GM19240 (cell line): Measurements from ENCODE around the gene SULT1A1.
"Not testable (repeated sequence)": the region's sequence is repeated elsewhere in the genome, so short reads cannot be mapped to it uniquely, and the experiment has no call there.

ENCODE experiments used
- DNase-seq: peaks from one replicate; pipeline ENCODE4 v3.0.0; 2011; ENCODE audit warnings: low spot score; ENCODE audit not compliant: insufficient read length

Gene SULT1A1

GRCh38 chr16:28591355-28591754 is 18.5 kb downstream of the SULT1A1 start:
- no peak for DNase-seq

GRCh38 chr16:28590384-28591340 is 19.2 kb downstream of the SULT1A1 start:
- no peak for DNase-seq

GRCh38 chr16:28589930-28590329 is 19.9 kb downstream of the SULT1A1 start:
- DNase-seq: no peak

- no peak for DNase-seq
Observed at GRCh38 chr16:28589069-28589468, 20.8 kb downstream of the SULT1A1 start.

GRCh38 chr16:28587386-28587785 is 22.5 kb downstream of the SULT1A1 start:
- DNase-seq: no peak

DNA sequence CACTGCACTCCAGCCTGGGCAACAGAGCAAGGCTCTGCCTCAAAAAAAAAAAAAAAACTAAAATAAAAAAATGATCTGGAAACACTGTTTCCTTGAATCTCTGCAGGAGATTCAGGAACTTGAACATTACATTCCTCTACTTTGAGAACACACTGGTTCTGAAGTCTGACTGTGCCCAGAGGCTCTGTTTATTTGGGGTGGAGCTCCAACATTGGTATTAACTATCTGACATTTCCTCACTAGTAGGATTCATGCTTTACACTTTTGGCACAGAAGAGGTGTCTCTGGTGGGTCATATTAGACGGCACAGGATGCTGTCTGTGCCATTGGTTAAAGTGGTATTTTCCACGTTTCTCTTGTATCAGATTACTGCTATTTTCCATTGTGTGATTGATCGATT is 23.4 kb downstream of the SULT1A1 start:
- no peak for DNase-seq

DNA sequence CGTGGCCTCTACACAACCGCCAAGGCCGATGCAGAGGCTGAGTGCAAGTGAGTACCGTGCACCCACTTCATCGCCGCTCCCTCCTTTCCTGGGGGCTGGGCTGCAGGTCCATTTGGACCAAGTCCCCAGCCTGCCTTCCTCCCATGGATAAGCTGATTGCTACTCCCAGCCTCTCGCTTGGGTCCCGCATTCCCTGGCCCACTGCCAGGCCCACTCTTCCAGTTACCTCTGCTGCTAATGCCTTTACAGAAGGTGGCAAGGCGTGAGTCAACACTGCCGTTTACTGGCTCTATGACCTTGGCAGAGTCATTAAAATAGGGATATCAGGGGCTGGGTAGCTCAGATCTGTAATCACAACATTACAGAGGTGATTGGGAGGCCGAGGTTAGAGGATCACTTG is 24.2 kb downstream of the SULT1A1 start:
- no peak for DNase-seq

GRCh38 chr16:28580726-28581315 is 29.0 kb downstream of the SULT1A1 start:
- no peak for DNase-seq

DNA sequence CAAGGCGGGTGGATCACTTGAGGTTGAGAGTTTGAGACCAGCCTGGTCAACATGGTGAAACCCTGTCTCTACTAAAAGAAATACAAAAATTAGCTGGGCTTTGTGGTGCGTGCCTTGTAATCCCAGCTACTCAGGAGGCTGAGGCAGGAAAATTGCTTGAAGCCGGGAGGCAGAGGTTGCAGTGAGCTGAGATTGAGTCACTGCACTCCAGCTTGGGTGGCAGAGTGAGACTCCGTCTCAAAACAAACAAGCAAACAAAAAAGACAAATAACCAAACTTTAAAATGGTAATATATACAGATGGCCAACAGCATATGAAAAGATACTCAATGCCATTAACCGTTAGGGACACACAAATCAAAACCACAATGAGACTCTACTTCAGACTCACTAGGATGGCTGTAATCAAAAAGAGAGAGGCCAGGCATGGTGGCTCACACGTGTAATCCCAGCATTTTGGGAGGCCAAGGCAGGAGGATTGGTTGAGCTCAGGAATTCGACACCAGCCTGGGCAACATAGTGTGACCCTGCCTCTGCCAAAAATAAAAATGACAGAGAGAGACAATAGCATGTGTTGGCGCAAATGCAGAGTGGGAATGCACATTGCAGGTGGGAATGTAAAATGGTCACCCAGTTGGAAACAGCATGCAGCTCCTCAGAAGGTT is 34.3 kb downstream of the SULT1A1 start:
- DNase-seq: no peak

DNA sequence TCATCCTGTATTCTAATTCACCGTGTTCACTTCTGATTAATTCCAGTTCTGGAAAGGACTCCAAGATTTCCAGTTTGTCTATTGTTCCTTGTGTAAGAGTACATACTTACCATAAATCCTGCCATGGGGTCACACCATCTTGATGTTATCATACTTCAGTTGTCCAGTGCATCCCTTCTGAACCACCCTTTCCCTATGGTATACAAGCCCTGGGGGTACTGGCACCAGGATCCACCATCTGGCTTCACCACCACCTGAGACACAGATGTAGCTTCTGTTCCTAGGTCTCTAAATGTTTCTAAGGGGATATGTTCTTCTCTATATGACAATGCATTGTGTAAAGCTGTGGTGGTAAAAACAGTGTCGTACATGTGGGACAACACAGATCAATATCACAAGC is 34.9 kb downstream of the SULT1A1 start:
- DNase-seq: no peak

- no peak for DNase-seq
Observed at GRCh38 chr16:28573738-28574718, 35.8 kb downstream of the SULT1A1 start.

DNA sequence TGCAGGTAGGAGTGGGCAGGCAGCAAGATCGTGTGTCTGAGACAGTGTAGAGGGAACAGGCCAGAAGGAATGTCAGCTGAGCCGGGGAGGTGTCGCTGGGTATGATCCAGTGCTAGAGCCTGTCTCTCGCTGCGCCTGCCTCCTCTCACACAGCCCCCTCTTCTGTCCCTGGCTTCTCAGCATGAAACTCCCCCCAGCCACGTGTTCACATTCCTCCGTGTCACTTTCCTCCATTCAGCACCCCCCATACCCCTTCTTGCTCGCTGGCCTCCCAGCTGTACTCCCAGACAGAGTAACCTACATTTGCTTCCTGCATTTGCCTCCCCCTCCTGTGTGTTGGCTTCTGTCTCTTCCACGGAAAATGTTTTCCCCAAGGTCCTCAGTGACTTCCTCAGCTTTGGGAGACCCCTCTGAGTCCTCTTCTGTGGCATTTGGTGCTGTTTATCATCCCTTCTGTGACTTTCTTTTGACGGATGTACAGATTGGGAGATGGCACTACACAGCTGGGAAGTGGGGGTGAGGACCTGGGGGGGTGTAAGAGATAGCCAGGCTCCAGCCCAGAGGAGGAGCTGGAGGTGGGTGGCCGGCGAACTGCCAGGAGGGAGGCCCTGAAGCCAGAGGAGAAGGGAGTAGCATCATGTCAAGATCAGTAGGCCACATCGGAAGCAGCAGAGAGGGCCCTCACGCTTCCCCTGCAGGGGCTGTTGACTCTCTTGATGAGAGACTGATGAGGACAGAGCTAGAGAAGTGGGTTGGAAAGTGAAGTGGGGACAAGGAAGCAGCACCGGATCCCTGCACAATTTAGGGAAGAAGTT is 36.9 kb downstream of the SULT1A1 start:
- no peak for DNase-seq

DNA sequence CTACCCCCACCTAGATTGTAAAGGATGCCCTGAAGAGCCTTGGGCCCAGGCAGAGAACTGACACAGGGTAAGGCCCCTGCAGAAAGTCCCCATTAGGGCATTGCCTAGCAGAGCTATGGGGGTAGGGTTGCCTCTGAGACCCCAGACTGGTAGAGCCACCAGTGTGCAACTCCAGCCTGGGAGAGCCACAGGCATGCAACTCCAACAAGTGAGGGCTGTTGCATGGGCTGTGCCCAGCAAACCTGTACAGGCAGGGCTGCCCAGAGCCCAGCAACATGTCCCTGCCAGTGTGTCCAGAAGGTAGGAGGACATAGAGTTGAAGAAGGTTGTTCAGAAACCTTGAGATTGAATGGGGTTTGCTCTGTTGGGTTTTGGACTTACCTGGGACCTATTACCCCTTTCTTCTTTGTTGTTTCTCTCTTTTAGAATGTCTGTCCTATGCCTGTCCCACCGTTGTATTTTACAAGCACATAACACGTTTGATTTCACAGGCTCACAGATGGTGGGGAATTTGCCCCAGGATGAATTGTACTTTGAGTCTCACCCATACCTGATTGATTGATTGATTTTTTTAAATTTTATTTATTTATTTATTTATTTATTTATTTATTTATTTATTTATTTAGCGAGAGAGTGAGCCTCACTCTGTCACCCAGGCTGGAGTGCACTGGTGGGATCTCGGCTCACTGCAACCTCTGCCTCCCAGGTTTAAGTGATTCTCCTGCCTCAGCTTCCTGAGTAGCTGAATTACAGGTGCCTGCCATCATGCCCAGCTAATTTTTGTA is 39.7 kb downstream of the SULT1A1 start:
- no peak for DNase-seq

DNA sequence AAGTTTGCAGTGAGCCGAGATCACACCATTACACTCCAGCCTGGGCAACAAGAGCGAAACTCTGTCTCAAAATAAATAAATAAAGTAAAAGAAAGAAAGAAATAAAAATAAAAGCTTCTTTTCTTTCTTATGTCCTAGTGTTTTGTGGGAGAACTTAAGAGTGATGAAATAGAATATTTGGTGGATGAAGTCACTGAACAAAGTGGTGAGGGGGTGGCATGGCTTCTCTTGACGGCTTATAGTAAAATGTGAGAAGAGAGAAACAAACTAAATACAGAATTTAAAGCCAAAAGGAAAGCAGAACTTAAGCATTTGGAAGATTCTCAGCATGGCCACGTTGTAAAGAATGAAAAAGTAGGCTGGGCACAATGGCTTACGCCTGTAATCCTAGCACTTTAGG is 40.8 kb downstream of the SULT1A1 start:
- DNase-seq: no peak

DNA sequence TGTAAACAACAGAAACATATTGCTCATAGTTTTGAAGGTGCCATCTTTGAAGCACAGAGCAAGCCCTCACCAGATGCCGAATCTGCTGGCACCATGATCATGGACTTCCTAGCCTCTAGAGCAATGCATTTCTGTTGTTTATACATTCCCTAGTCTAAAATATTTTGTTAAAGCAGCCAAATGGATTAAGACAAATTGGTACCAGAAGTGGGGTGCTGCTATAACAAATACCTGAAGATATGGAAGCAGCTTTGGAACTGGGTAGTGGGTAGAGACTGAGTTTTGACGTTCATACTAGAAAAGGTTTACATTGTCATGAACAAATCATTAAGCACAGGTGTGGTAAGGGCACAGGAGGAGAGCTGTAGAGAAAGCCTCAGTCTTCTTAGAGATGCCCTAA is 42.6 kb downstream of the SULT1A1 start:
- DNase-seq: no peak

DNA sequence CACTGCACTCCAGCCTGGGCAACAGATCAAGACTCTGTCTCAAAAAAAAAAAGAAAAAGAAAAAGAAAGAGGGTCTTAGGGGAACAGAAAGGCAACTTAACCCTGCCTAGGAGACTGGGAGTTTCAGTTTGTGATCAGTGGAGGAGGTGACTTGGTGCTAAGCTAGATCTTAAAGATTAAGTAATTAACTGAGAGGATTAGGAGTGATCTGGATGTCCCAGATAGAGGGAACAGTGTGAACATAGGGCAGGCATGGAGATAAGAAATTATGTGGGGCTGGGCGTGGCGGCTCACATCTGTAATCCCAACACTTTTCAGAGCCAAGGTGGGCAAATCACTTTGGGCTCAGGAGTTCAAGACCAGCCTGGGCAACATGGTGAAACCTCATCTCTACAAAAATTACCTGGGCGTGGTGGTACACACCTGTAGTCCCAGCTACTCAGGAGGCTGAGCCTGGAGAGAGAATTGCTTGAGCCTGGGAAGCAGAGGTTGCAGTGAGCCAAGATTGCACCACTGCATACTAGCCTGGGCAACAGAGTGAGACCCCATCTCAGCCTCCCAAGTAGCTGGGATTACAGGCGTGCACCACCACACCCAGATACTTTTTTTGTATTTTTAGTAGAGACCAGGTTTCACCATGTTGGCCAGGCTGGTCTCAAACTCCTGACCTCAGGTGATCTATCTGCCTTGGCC is 43.5 kb downstream of the SULT1A1 start:
- not testable (repeated sequence) for DNase-seq

GRCh38 chr16:28563218-28563617 is 46.6 kb downstream of the SULT1A1 start:
- DNase-seq: no peak

DNA sequence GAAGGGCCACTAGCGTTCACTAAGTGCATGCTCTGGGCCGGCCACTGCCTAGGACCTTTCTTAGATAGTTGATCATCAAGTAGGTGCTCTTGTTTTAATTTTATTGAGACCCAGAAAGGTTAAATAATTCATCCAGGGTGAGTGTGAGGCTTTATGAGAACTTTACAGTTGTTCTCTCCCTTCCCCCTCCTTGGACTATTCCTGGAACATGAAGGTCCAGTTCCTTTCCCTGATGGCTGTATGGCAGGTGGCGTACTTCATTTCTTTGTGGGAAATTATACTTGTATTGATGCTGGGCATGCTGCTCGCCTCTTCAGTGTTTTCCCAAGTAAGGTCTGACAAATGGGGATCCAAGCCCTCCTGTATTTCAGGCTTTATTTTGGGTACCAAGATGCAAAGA is 47.6 kb downstream of the SULT1A1 start:
- no peak for DNase-seq
